Lower leg skin (tissue), 3 donors: ENCODE data around the gene RAPGEF2.

ENCODE experiments used
- POLR2A ChIP-seq, 2 donors: fragments of 450-650 bp; IDR thresholded peaks; one replicate each; pipeline ENCODE4 v1.6.1; 2016 to 2017; ENCODE audit warnings: antibody characterized with exemption in 2 of 2, mild to moderate bottlenecking in 1 of 2, moderate library complexity in 1 of 2
- TF ChIP-seq, protein P1 (sequence below), 3 donors: fragments of 450-650 bp; IDR thresholded peaks; one replicate each; pipeline ENCODE4 v1.5.1; 2016; ENCODE audit warnings: antibody characterized with exemption in 3 of 3, mild to moderate bottlenecking in 3 of 3, moderate library complexity in 2 of 3

GRCh38 chr4:159188646-159189045, 85.8 kb downstream of the RAPGEF2 start:
- TF ChIP-seq, protein P1, sequence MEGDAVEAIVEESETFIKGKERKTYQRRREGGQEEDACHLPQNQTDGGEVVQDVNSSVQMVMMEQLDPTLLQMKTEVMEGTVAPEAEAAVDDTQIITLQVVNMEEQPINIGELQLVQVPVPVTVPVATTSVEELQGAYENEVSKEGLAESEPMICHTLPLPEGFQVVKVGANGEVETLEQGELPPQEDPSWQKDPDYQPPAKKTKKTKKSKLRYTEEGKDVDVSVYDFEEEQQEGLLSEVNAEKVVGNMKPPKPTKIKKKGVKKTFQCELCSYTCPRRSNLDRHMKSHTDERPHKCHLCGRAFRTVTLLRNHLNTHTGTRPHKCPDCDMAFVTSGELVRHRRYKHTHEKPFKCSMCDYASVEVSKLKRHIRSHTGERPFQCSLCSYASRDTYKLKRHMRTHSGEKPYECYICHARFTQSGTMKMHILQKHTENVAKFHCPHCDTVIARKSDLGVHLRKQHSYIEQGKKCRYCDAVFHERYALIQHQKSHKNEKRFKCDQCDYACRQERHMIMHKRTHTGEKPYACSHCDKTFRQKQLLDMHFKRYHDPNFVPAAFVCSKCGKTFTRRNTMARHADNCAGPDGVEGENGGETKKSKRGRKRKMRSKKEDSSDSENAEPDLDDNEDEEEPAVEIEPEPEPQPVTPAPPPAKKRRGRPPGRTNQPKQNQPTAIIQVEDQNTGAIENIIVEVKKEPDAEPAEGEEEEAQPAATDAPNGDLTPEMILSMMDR (IDR thresholded peaks at IDR 0.05): no peak
- no peak for TF ChIP-seq POLR2A (IDR thresholded peaks at IDR 0.05)
